Tibial nerve (tissue), 4 donors: ENCODE results near the gene CYTH1. TPM values are rescaled to one million over a fixed set of nuclear protein-coding genes. Genes with fewer than 3 reads are reported as not detected.
A peak's percentile ranks its signal among the peaks of the same experiment; 100 is the strongest.

Experiments
- DNase-seq, 2 donors: peaks; one replicate each; pipeline ENCODE4 v3.0.0-alpha.2; 2019; ENCODE audit warnings: low spot score in 2 of 2
- H3K27ac ChIP-seq, 4 donors: fragments of 200-600 bp; sonication (generic) in 3 of 4; one replicate each; pipeline ENCODE4 v1.5.1; 2017 to 2019; ENCODE audit warnings: mild to moderate bottlenecking in 1 of 4
- H3K27me3 ChIP-seq, 2 donors: fragments of 200-600 bp; sonication (generic) in 1 of 2; one replicate each; pipeline versions ENCODE4 v1.5.1 to v1.6.0; 2017 to 2019
- H3K36me3 ChIP-seq, 3 donors: fragments of 200-600 bp; sonication (generic); one replicate each; pipeline ENCODE4 v1.5.1; 2018 to 2019
- H3K4me1 ChIP-seq, 4 donors: fragments of 200-600 bp; sonication (generic) in 3 of 4; one replicate each; pipeline ENCODE4 v1.5.1; 2017 to 2019
- H3K4me3 ChIP-seq, 4 donors: fragments of 200-600 bp; sonication (generic) in 3 of 4; one replicate each; pipeline ENCODE4 v1.5.1; 2017 to 2019; ENCODE audit warnings: mild to moderate bottlenecking in 1 of 4, moderate library complexity in 1 of 4
- H3K9me3 ChIP-seq, 4 donors: fragments of 200-600 bp; sonication (generic) in 3 of 4; one replicate each; pipeline ENCODE4 v1.5.1; 2017 to 2019
- EP300 ChIP-seq, 2 donors: sonication (generic); formaldehyde crosslinking; IDR thresholded peaks; one replicate each; pipeline ENCODE4 v1.6.1; 2017; ENCODE audit warnings: antibody characterized with exemption in 2 of 2, mild to moderate bottlenecking in 1 of 2
- POLR2A ChIP-seq, 2 donors: fragments of 450-650 bp; IDR thresholded peaks; one replicate each; pipeline ENCODE4 v1.6.1; 2017; ENCODE audit warnings: antibody characterized with exemption in 2 of 2, mild to moderate bottlenecking in 2 of 2, moderate library complexity in 2 of 2
- WGBS, 2 donors: methylation state at CpG; one replicate each; pipeline ENCODE4 v1.1.5; 2018; 5-methylcytosine and 5-hydroxymethylcytosine counted together
- total RNA-seq, 4 donors: library from RNA; depleted of rRNA; stranded (reverse); fragments of >200 nt; gene quantifications; one replicate each; pipeline ENCODE4 v1.1.0, GENCODE V29; 2016
- TF ChIP-seq, protein P1 (sequence below), 5 experiments: fragments of 200-600 bp in 3 of 5; fragments of 450-650 bp in 2 of 5; sonication (generic) in 3 of 5; IDR thresholded peaks; one replicate each; pipeline ENCODE4 v1.5.1; 2016 to 2019; ENCODE audit warnings: antibody characterized with exemption in 5 of 5, mild to moderate bottlenecking in 3 of 5, moderate library complexity in 2 of 5

CYTH1 gene
- total RNA-seq, 4 donors from 2014 or later = 53.1 to 81.0 (median 63.8) TPM

GRCh38 chr17:78797213-78797612, 15.1 kb upstream of the CYTH1 start:
- no peak for TF ChIP-seq EP300 (IDR thresholded peaks at IDR 0.05)
- TF ChIP-seq, protein P1, sequence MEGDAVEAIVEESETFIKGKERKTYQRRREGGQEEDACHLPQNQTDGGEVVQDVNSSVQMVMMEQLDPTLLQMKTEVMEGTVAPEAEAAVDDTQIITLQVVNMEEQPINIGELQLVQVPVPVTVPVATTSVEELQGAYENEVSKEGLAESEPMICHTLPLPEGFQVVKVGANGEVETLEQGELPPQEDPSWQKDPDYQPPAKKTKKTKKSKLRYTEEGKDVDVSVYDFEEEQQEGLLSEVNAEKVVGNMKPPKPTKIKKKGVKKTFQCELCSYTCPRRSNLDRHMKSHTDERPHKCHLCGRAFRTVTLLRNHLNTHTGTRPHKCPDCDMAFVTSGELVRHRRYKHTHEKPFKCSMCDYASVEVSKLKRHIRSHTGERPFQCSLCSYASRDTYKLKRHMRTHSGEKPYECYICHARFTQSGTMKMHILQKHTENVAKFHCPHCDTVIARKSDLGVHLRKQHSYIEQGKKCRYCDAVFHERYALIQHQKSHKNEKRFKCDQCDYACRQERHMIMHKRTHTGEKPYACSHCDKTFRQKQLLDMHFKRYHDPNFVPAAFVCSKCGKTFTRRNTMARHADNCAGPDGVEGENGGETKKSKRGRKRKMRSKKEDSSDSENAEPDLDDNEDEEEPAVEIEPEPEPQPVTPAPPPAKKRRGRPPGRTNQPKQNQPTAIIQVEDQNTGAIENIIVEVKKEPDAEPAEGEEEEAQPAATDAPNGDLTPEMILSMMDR (IDR thresholded peaks at IDR 0.05) = no peak
- no peak for TF ChIP-seq POLR2A (IDR thresholded peaks at IDR 0.05)
- 93 to 94% methylated on average over 11 of the region's 11 CpGs for WGBS, 2 donors
- H3K36me3 ChIP-seq = peaks cover 0 to 90% (median 12%) of the 10 kb centered on the region in 3 donors
- no peaks in the 10 kb centered on the region for H3K27me3 ChIP-seq
- H3K4me3 ChIP-seq = no peak overlapping the region
- H3K4me1 ChIP-seq = peaks cover 0 to 4% (median under 1%) of the 10 kb centered on the region in 4 donors
- no peak for DNase-seq
- peak overlapping the region in 2 of 4 donors; percentile 33 to 42 for H3K27ac ChIP-seq
- H3K9me3 ChIP-seq = no peaks in the 10 kb centered on the region

DNA sequence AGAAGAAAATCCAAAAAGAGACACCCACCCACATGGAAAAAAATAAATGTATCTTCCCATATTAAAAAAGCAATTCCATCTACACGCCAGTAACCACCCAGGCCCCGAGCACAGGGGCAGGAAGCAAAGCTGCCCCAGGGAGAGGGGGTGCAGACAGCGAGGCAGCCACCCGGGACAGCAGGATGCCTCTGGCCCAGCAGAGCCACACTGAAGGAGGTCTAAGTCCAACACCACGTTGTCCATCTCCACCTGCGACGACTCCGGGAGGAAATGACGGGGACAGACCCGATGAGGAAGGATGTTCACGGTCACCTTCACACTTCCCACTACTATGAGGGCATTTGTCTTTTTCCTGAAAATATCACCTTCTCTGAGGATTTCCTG, 14.4 kb upstream of the CYTH1 start:
- Histone ChIP-seq H3K9me3 (no peaks in the 10 kb centered on the region), H3K4me3 (no peak overlapping the region), H3K4me1 (peaks cover 0 to 11% (median 4%) of the 10 kb centered on the region in 4 donors), H3K27me3 (no peaks in the 10 kb centered on the region), H3K36me3 (peaks cover 0 to 83% (median 12%) of the 10 kb centered on the region in 3 donors), H3K27ac (peak overlapping the region in 1 of 4 donors; percentile 34)
- WGBS, 2 donors = 82 to 90% methylated on average over 11 of the region's 11 CpGs
- DNase-seq = no peak
- no peak for TF ChIP-seq POLR2A (IDR thresholded peaks at IDR 0.05)
- TF ChIP-seq, protein P1 (IDR thresholded peaks at IDR 0.05) = no peak
- no peak for TF ChIP-seq EP300 (IDR thresholded peaks at IDR 0.05)

DNA sequence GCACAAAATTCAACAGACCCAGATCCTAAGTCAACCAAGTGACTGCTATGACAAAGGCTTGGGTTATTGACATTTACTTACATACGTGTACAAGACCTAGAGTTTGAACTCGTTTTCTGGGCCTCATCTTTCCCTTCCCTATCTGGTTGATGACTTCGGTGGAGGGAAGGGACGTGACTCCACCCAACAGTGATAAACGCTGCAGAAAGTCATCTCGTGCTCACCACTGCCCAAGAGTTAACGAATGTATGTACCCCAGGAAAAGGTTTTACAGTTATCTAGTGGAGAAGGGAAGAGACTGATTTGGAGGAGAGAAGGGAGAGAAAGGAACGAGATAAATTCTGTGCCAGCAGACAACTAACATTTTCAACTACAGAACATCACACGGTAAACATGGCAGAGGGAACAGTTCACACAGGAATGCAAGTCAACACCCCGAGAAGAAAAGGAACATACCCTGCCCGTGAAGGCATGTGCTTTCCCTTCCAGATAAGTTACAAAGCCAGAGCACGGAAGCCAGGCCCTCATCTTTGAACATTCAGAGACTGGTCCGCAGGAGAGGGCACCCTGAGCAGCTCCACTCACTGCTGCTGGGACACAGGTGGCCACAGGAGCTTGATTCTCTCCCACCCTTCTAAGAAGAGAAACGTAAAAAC, 13.9 kb upstream of the CYTH1 start:
- TF ChIP-seq EP300 (IDR thresholded peaks at IDR 0.05) (no peak), POLR2A (IDR thresholded peaks at IDR 0.05) (no peak)
- TF ChIP-seq, protein P1 (IDR thresholded peaks at IDR 0.05) = no peak
- no peak overlapping the region for H3K4me3 ChIP-seq
- H3K4me1 ChIP-seq = peaks cover 0 to 16% (median 9%) of the 10 kb centered on the region in 4 donors
- peak overlapping the region in 1 of 4 donors; percentile 34 for H3K27ac ChIP-seq
- peaks cover 0 to 78% (median 12%) of the 10 kb centered on the region in 3 donors for H3K36me3 ChIP-seq
- no peaks in the 10 kb centered on the region for H3K9me3 ChIP-seq
- no peaks in the 10 kb centered on the region for H3K27me3 ChIP-seq
- no peak for DNase-seq
- 79 to 82% methylated on average over 14 of the region's 14 CpGs for WGBS, 2 donors

DNA sequence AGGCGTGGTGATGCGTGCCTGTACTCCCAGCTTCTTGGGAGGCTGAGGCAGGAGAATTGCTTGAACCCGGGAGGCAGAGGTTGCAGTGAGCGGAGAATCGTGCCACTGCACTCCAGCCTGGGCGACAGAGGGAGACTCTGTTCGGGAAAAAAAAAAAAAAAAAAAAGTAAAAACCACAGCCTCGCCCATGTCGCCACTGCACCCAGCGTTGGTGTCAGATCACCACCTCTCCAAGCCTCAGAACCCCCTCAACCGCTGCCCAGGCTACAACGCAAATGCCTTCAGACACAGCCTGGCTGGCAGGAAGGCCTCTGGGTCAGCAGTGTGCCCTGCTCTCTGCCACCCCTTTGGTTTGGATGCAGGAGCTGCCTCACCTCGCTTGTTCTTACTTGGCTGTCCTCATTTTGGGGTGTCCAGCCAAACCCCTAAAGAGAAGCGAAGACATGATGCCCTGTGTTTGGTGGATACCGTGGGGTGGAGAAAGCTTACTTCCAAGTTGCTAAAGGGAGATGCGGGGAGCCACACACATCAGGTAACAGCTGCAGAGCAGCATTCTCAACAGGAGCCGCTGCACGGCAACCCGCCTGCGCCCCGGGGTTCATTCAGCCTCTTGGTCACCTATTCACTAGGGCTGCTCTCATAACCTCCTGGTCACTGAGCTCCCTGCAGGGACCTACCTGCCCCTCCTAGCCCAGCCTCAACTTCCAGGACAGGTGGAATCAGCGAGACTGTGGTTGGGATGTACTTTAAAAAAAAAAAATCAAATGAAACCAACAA, 13.0 kb upstream of the CYTH1 start:
- Histone ChIP-seq H3K4me3 (no peak overlapping the region), H3K9me3 (no peaks in the 10 kb centered on the region), H3K27ac (no peak overlapping the region), H3K36me3 (peaks cover 0 to 70% (median 12%) of the 10 kb centered on the region in 3 donors), H3K27me3 (no peaks in the 10 kb centered on the region), H3K4me1 (peaks cover 0 to 25% (median 14%) of the 10 kb centered on the region in 4 donors)
- 92 to 93% methylated on average over 22 of the region's 22 CpGs for WGBS, 2 donors
- TF ChIP-seq, protein P1 (IDR thresholded peaks at IDR 0.05) = no peak
- no peak for TF ChIP-seq EP300 (IDR thresholded peaks at IDR 0.05)
- TF ChIP-seq POLR2A (IDR thresholded peaks at IDR 0.05) = no peak
- DNase-seq = no peak

GRCh38 chr17:78794399-78794798, 12.3 kb upstream of the CYTH1 start:
- no peak overlapping the region for H3K27ac ChIP-seq
- peaks cover 0 to 32% (median 20%) of the 10 kb centered on the region in 4 donors for H3K4me1 ChIP-seq
- H3K4me3 ChIP-seq = no peak overlapping the region
- H3K27me3 ChIP-seq = no peaks in the 10 kb centered on the region
- H3K9me3 ChIP-seq = no peaks in the 10 kb centered on the region
- DNase-seq = no peak
- TF ChIP-seq, protein P1 (IDR thresholded peaks at IDR 0.05) = no peak
- peaks cover 0 to 66% (median 12%) of the 10 kb centered on the region in 3 donors for H3K36me3 ChIP-seq
- WGBS, 2 donors = 84 to 87% methylated on average over 15 to 16 of the region's 16 CpGs
